Endodermal cell (in vitro differentiated cells): Measurements from ENCODE around the gene LRRC32. TPM values are rescaled to one million over a fixed set of nuclear protein-coding genes. Genes with fewer than 3 reads are reported as not detected.
A peak's percentile ranks its signal among the peaks of the same experiment; 100 is the strongest.

Experiments used
- DNase-seq: peaks from one replicate; pipeline ENCODE4 v3.0.0-alpha.2; 2017
- H3K27ac ChIP-seq: 2 replicates; pipeline ENCODE4 v1.5.1; 2013; ENCODE audit warnings: mild to moderate bottlenecking, low read depth, low read length, moderate library complexity
- H3K27me3 ChIP-seq: 2 replicates; pipeline ENCODE4 v1.6.1; 2013; ENCODE audit warnings: mild to moderate bottlenecking, low read length, moderate library complexity; ENCODE audit not compliant: insufficient read depth, control insufficient read depth, poor library complexity, severe bottlenecking
- H3K36me3 ChIP-seq: 2 replicates; pipeline ENCODE4 v1.7.0; 2013; ENCODE audit warnings: mild to moderate bottlenecking, low read length, moderate library complexity; ENCODE audit not compliant: control insufficient read depth, insufficient read depth
- H3K4me1 ChIP-seq: one replicate; pipeline ENCODE4 v1.7.0; 2013; ENCODE audit warnings: low read length; ENCODE audit not compliant: control insufficient read depth, insufficient read depth
- H3K4me3 ChIP-seq: 2 replicates; pipeline ENCODE4 v1.5.1; 2013; ENCODE audit warnings: mild to moderate bottlenecking, low read length, moderate library complexity
- H3K9ac ChIP-seq: 2 replicates; pipeline ENCODE4 v1.6.1; 2013; ENCODE audit warnings: mild to moderate bottlenecking, low read length, moderate library complexity; ENCODE audit not compliant: poor library complexity, severe bottlenecking; ENCODE audit errors: extremely low read depth
- H3K9me3 ChIP-seq: 2 replicates; pipeline ENCODE4 v1.6.1; 2013; ENCODE audit warnings: mild to moderate bottlenecking, low read length, moderate library complexity; ENCODE audit not compliant: control insufficient read depth
- H3K27ac Mint-ChIP-seq: 2 replicates; pipeline ENCODE4 v1.8.0; 2020; ENCODE audit warnings: mixed read lengths
- H3K27me3 Mint-ChIP-seq: 2 replicates; pipeline ENCODE4 v1.8.0; 2021; ENCODE audit warnings: mild to moderate bottlenecking, mixed read lengths; ENCODE audit not compliant: insufficient read depth
- H3K36me3 Mint-ChIP-seq: 2 replicates; pipeline ENCODE4 v1.8.0; 2020; ENCODE audit warnings: low read depth, mixed read lengths
- H3K4me1 Mint-ChIP-seq: 2 replicates; pipeline ENCODE4 v1.8.0; 2020; ENCODE audit warnings: mixed read lengths
- H3K4me3 Mint-ChIP-seq: 2 replicates; pipeline ENCODE4 v1.8.0; 2020; ENCODE audit warnings: mild to moderate bottlenecking, moderate library complexity, mixed read lengths
- H3K9me3 Mint-ChIP-seq: 2 replicates; pipeline ENCODE4 v1.8.0; 2020; ENCODE audit warnings: mild to moderate bottlenecking, mixed read lengths
- WGBS, 2 experiments: methylation state at CpG; one replicate each; pipeline versions ENCODE4 v1.1.5 to v1.1.7; 2013; ENCODE audit warnings: missing lambda C conversion rate in 2 of 2, mixed read lengths in 1 of 2; ENCODE audit not compliant: insufficient coverage in 1 of 2, insufficient read length in 1 of 2; 5-methylcytosine and 5-hydroxymethylcytosine counted together
- long read RNA-seq, 4 experiments: library from polyadenylated mRNA in 2 of 4; library from RNA in 1 of 4; library from capped mRNA in 1 of 4; stranded (forward) in 3 of 4; unstranded in 1 of 4; transcript quantifications; one replicate each; pipeline ENCODE4 v2.0.0, GENCODE V29; 2020 to 2021; ENCODE audit warnings: inconsistent platforms in 1 of 4
- polyA plus RNA-seq, 2 experiments: library from polyadenylated mRNA; stranded (reverse); fragments of 50-300 nt; gene quantifications; one replicate each; pipeline ENCODE4 v1.2.3, GENCODE V29; 2013
- total RNA-seq, 2 donors: library from RNA; stranded (reverse); fragmentation: NEBNext Ultra II Directional in 1 of 2; extraction: Animal tissue kit (Norgen Biotek cat#: 25700) in 1 of 2; gene quantifications; 2 replicates in 1 of 2; 3 replicates in 1 of 2; pipeline ENCODE4 v1.2.1, GENCODE V29; 2021
- TF ChIP-seq, protein P1 (sequence below): fragments of 200-600 bp; sonication (generic); conservative IDR thresholded peaks from 2 replicates; pipeline ENCODE4 v1.5.0; 2021; ENCODE audit warnings: antibody characterized with exemption, mild to moderate bottlenecking

LRRC32 gene, protein sequence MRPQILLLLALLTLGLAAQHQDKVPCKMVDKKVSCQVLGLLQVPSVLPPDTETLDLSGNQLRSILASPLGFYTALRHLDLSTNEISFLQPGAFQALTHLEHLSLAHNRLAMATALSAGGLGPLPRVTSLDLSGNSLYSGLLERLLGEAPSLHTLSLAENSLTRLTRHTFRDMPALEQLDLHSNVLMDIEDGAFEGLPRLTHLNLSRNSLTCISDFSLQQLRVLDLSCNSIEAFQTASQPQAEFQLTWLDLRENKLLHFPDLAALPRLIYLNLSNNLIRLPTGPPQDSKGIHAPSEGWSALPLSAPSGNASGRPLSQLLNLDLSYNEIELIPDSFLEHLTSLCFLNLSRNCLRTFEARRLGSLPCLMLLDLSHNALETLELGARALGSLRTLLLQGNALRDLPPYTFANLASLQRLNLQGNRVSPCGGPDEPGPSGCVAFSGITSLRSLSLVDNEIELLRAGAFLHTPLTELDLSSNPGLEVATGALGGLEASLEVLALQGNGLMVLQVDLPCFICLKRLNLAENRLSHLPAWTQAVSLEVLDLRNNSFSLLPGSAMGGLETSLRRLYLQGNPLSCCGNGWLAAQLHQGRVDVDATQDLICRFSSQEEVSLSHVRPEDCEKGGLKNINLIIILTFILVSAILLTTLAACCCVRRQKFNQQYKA
- total RNA-seq, result 1 to 10 TPM; 1.3 to 1.6 TPM
- polyA plus RNA-seq (2013, experiment 1 of 2), result 2.0 TPM
- 2.2 TPM for polyA plus RNA-seq (2013, experiment 2 of 2)
- long read RNA-seq, experiment 1, partial matches to known transcripts, result 1 of 3 reads
- long read RNA-seq, experiment 1, other reads (novel, unspliced or antisense), result 2 of 3 reads
- long read RNA-seq, experiment 2, full-length matches to known transcripts, result 1 of 1 reads
- long read RNA-seq, experiment 2, partial matches to known transcripts, result 0 of 1 reads
- long read RNA-seq, experiment 2, other reads (novel, unspliced or antisense), result 0 of 1 reads
- long read RNA-seq, experiment 3, partial matches to known transcripts, result 0 of 3 reads
- long read RNA-seq, experiment 3, other reads (novel, unspliced or antisense), result 2 of 3 reads
- long read RNA-seq, experiment 4, result 0 reads

DNA sequence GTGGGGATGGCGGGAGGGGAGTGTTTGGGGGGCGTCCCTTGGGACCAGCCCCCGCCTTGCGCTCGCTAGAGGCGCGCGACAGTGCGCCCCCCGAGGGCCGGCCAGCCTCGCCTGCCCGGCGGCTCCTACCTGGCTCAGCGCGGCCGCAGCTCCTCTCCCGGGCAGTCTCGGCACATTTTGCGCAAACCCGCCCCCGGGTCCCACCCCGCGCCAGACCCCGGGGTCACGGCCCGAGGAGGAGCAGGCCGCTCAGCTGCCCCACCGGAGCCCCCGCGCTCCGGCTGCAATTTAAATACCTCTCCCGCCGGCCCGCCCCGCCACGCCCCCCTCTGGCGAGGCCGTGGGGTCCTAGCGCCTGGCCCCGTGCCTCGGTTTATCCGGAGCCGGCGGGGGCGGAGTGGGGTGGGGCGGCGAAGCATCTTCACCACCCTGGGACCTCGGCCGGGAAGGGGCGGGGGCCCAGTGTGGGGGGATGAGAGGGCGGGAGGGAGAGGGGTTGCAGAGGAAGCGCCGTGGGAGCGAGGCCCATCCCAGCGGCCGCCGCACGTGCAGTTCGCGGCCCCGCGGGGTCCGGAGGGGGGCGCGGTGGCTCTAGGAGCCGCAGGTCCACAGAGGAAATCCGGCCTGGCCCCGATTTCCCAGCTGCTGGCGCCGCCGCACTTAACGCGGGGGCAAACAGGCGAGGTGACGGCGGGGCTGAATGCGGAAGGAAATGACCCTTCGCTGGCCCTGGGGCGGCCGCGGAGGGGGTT lies at the start of gene LRRC32:
TSS of gene LRRC32 (minus strand) at position 263 of the 752 bp plus-strand sequence. CDS start 4,793 bp downstream, outside the sequence.
- peaks cover 30% of the 10 kb centered on the region for H3K27me3 ChIP-seq
- no peak within 1 kb of the TSS for H3K27ac Mint-ChIP-seq
- whole genome bisulfite sequencing, 2 experiments, result 4 to 6% methylated on average over 22 to 81 of the region's 82 CpGs
- H3K4me1 ChIP-seq, result no peaks in the 10 kb centered on the region
- no peaks in the 10 kb centered on the region for H3K9me3 Mint-ChIP-seq
- peak; percentile 80 for DNase-seq
- peak within 1 kb of the TSS; percentile 52 for H3K4me3 Mint-ChIP-seq
- peaks cover 2% of the 10 kb centered on the region for H3K4me1 Mint-ChIP-seq
- peak within 1 kb of the TSS; percentile 53 for H3K4me3 ChIP-seq
- H3K36me3 Mint-ChIP-seq, result no peaks in the 10 kb centered on the region
- no peak within 1 kb of the TSS for H3K27ac ChIP-seq
- H3K9me3 ChIP-seq, result no peaks in the 10 kb centered on the region
- TF ChIP-seq, protein P1, sequence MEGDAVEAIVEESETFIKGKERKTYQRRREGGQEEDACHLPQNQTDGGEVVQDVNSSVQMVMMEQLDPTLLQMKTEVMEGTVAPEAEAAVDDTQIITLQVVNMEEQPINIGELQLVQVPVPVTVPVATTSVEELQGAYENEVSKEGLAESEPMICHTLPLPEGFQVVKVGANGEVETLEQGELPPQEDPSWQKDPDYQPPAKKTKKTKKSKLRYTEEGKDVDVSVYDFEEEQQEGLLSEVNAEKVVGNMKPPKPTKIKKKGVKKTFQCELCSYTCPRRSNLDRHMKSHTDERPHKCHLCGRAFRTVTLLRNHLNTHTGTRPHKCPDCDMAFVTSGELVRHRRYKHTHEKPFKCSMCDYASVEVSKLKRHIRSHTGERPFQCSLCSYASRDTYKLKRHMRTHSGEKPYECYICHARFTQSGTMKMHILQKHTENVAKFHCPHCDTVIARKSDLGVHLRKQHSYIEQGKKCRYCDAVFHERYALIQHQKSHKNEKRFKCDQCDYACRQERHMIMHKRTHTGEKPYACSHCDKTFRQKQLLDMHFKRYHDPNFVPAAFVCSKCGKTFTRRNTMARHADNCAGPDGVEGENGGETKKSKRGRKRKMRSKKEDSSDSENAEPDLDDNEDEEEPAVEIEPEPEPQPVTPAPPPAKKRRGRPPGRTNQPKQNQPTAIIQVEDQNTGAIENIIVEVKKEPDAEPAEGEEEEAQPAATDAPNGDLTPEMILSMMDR, result peak; percentile 31
- no peak within 1 kb of the TSS for H3K9ac ChIP-seq
- H3K36me3 ChIP-seq, result no peaks in the 10 kb centered on the region
- H3K27me3 Mint-ChIP-seq, result peaks cover 46% of the 10 kb centered on the region

DNA sequence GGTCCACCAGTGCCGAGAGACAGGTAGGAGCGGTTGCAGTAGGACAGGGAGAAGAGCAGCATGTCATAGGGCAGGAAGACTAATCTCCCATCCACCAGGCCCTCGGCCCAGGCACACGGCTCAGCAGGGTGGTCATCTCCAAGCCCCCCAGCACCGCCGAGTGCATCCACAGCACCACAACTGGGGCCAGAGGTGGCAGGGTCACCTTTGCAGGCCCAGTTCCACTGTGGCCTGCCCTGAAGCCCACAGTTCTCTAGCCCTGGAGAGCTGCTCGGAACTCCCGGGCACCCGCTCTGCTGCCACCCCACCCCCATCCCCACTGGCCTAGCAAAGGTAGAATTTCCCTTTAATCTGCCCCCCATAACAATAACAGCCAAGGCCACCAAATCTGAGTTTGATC lies 49.1 kb upstream of the LRRC32 start:
- no peaks in the 10 kb centered on the region for H3K4me1 ChIP-seq

More for the DNA sequence above, 49.1 kb upstream of the LRRC32 start:
- TF ChIP-seq, protein P1, result no peak
- peaks cover 14% of the 10 kb centered on the region for H3K27me3 ChIP-seq
- no peak overlapping the region for H3K9ac ChIP-seq
- Mint-ChIP-seq H3K27me3 (peaks cover 14% of the 10 kb centered on the region), H3K27ac (no peak overlapping the region), H3K4me3 (no peak overlapping the region), H3K9me3 (no peaks in the 10 kb centered on the region), H3K36me3 (no peaks in the 10 kb centered on the region), H3K4me1 (peaks cover 1% of the 10 kb centered on the region)
- H3K36me3 ChIP-seq, result no peaks in the 10 kb centered on the region
- DNase-seq, result no peak
- H3K4me3 ChIP-seq, result no peak overlapping the region
- no peak overlapping the region for H3K27ac ChIP-seq
- no peaks in the 10 kb centered on the region for H3K9me3 ChIP-seq
- WGBS, 2 experiments, result 94 to 100% methylated on average over 5 to 9 of the region's 9 CpGs
